ENCODE data around the gene LPAR1.
"Not testable (repeated sequence)": the region's sequence is repeated elsewhere in the genome, so short reads cannot be mapped to it uniquely, and the experiment has no call there.

LPAR1 gene

DNA sequence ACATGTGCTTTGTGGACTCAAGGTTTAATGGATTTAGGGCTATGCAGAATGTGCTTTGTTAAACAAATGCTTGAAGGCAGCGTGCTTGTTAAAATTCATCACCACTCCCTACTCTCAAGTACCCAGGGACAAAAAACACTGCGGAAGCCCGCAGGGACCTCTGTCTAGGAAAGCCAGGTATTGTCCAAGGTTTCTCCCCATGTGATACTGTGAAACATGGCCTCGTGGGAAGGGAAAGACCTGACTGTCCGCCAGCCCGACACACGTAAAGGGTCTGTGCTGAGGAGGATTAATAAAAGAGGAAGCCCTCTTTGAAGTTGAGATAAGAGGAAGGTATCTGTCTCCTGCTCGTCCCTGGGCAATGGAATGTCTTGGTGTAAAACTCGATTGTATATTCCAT, 211.9 kb downstream of the LPAR1 start:
- ATAC-seq (ENCODE audit: low read depth); H3K27ac Mint-ChIP-seq; H3K27me3 Mint-ChIP-seq; H3K4me1 Mint-ChIP-seq; H3K36me3 Mint-ChIP-seq; DNase-seq (ENCODE audit: low spot score in 2 of 2); H3K4me3 Mint-ChIP-seq: not testable (repeated sequence)
- peaks cover 10% of the 10 kb centered on the region for H3K9me3 Mint-ChIP-seq

GRCh38 chr9:110825950-110826349, 212.3 kb downstream of the LPAR1 start:
- Mint-ChIP-seq H3K27ac (no peak overlapping the region), H3K4me1 (no peaks in the 10 kb centered on the region), H3K36me3 (no peaks in the 10 kb centered on the region), H3K27me3 (no peaks in the 10 kb centered on the region), H3K9me3 (peaks cover 10% of the 10 kb centered on the region), H3K4me3 (no peak overlapping the region)
- ATAC-seq (ENCODE audit: low read depth) (no peak), DNase-seq (ENCODE audit: low spot score in 2 of 2) (no peak)

DNA sequence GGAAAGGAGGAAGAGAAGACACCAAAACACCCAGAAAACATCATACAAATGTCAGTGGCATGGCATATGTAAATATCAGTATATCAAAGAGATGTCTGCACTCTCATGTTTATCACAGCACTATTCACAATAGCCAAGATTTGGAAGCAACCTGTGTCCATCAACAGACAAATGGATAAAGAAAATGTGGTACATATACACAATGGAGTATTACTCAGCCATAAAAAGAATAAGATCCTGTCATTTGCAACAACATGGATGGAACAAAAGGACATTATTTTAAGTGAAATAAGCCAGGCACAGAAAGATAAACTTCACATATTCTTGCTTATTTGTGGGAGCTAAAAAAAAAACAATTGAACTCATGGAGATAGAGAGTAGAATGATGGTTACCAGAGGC, 213.1 kb downstream of the LPAR1 start:
- not testable (repeated sequence) for ATAC-seq (ENCODE audit: low read depth)

More for the DNA sequence above, 213.1 kb downstream of the LPAR1 start:
- H3K4me3 Mint-ChIP-seq; H3K27me3 Mint-ChIP-seq; H3K27ac Mint-ChIP-seq; H3K4me1 Mint-ChIP-seq; H3K36me3 Mint-ChIP-seq; DNase-seq (ENCODE audit: low spot score in 2 of 2): not testable (repeated sequence)
- H3K9me3 Mint-ChIP-seq = peaks cover 10% of the 10 kb centered on the region
